Measurements from ENCODE around the gene SPATA31D4. TPM values are rescaled to one million over a fixed set of nuclear protein-coding genes. Genes with fewer than 3 reads are reported as not detected.

The SPATA31D4 gene
- polyA plus RNA-seq, 4 donors = not detected

DNA sequence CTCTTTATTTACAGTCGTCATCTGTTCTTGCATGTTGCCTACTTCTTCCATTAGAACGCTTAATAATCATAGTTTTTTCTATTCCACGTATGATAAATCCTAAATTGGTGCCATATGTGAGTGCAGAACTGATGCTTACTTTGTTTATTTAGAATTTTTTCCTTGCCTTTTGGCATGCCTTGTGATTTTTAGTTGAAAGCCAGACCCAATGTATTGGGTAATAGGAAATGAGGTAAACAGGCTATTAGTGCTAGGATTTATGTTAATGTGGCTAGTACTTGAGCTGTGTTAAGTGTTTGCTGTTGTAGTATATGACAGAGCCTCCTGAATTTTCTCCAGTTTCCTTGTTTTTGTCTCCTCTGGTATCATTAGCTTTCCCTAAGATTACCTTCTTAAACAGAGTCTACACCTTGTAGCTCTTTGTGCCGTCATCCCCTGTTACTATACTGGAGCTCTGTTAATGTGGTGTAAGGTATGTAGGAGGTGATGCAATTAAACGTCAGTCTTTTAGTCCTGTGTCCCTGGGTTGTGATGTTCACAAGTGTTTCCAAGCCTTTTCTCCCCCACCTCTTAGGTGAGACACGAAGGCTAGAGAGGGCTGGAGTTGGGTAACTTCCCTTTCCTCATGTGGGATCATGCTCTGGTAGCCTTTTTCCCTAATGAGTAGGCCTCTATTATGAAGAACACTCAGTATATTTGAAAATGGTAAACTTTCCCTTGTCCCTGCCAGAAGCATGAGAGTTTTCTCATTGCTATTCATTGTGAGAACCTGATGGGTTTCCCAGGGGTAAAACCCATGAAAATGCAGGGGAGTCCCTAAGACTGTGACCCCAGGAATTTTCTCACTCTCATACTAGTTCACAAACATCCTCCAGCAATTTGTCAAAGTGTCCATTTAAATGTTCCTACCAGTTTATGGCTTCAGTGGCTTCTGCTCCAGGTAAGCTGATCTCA, 36.3 kb downstream of the SPATA31D4 start:
- no peak for DNase-seq (ENCODE audit: low read depth in 4 of 4, low spot score in 3 of 4)

- DNase-seq (ENCODE audit: low read depth in 4 of 4, low spot score in 3 of 4) = no peak
Observed at GRCh38 chr9:81968026-81968425, 39.8 kb downstream of the SPATA31D4 start.

- no peak for DNase-seq (ENCODE audit: low read depth in 4 of 4, low spot score in 3 of 4)
Observed at GRCh38 chr9:81969971-81970370, 41.7 kb downstream of the SPATA31D4 start.

DNA sequence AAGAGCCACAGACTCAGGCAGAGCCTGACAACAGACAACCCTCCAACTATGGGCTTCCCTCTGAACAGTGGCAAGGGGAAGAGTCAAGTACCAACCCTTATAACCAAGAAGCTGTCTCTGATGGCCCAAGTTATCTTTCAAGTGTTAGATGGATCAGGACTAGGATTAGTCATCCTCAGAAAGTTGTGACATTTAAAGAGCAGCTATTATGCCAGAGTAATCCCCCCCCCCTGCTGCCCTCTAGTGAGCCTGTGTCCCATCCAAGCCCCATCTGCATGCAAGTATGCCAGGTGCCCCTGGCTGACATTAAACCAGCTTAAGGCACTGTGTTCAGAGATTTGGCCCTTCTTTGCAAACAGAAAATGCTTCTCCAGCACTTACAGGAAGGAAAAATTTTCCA, 43.5 kb downstream of the SPATA31D4 start:
- no peak for DNase-seq (ENCODE audit: low read depth in 4 of 4, low spot score in 3 of 4)

DNA sequence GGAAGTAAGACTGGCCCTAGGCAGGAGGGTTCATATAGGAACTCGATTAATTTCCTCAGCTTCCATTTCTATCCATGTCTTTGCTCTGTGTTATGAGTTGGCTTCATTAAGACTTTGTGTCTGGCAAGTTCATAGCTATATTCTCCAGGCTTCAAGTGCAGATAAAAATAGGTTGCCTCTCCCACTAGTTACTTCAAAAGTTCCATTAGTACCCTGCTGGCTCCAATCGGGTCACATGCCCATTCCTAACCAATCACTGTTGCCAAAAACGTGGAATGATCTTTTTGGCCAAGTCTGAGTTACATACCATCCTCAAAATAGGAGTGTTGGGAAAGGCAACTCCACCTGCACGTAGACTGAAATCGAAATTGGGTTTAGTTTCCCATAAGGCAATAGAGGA, 46.5 kb downstream of the SPATA31D4 start:
- no peak for DNase-seq (ENCODE audit: low read depth in 4 of 4, low spot score in 3 of 4)

- DNase-seq (ENCODE audit: low read depth in 4 of 4, low spot score in 3 of 4) = no peak
Observed at GRCh38 chr9:81976351-81976750, 48.1 kb downstream of the SPATA31D4 start.

- DNase-seq (ENCODE audit: low read depth in 4 of 4, low spot score in 3 of 4) = no peak
Observed at GRCh38 chr9:81979196-81979595, 51.0 kb downstream of the SPATA31D4 start.

- no peak for DNase-seq (ENCODE audit: low read depth in 4 of 4, low spot score in 3 of 4)
Observed at GRCh38 chr9:81980568-81980967, 52.3 kb downstream of the SPATA31D4 start.

GRCh38 chr9:81981883-81982282, 53.7 kb downstream of the SPATA31D4 start:
- DNase-seq (ENCODE audit: low read depth in 4 of 4, low spot score in 3 of 4) = no peak

Other genes with a start within 250 kb of the SPATA31D4 start
- 10 to 100 TPM; 65.1 to 75.4 (median 71.6) TPM for gene TLE1, start 238.9 kb upstream of the SPATA31D4 start, polyA plus RNA-seq (ENCODE audit: insufficient read length in 4 of 4)
- gene SPATA31D3, start 15.1 kb downstream of the SPATA31D4 start, polyA plus RNA-seq (ENCODE audit: insufficient read length in 4 of 4) = under 1 TPM in 1 of 4 donors, not detected in 3; 0.03 TPM
- gene SPATA31D1, start 60.3 kb downstream of the SPATA31D4 start, polyA plus RNA-seq (ENCODE audit: insufficient read length in 4 of 4) = not detected

Data from right renal pelvis (tissue), 4 donors.